Tongue (tissue), 2 donors: ENCODE measurements around the gene NVL. TPM values are rescaled to one million over a fixed set of nuclear protein-coding genes. Genes with fewer than 3 reads are reported as not detected.
"Not testable (repeated sequence)": the region's sequence is repeated elsewhere in the genome, so short reads cannot be mapped to it uniquely, and the experiment has no call there.

Experiments
- DNase-seq: peaks from one replicate; pipeline ENCODE4 v3.0.0-alpha.2; 2015
- total RNA-seq: library from RNA; depleted of rRNA; stranded (reverse); fragments of >200 nt; gene quantifications from one replicate; pipeline ENCODE4 v1.2.3, GENCODE V29; 2014

Gene NVL
- 48.3 TPM for total RNA-seq

DNA sequence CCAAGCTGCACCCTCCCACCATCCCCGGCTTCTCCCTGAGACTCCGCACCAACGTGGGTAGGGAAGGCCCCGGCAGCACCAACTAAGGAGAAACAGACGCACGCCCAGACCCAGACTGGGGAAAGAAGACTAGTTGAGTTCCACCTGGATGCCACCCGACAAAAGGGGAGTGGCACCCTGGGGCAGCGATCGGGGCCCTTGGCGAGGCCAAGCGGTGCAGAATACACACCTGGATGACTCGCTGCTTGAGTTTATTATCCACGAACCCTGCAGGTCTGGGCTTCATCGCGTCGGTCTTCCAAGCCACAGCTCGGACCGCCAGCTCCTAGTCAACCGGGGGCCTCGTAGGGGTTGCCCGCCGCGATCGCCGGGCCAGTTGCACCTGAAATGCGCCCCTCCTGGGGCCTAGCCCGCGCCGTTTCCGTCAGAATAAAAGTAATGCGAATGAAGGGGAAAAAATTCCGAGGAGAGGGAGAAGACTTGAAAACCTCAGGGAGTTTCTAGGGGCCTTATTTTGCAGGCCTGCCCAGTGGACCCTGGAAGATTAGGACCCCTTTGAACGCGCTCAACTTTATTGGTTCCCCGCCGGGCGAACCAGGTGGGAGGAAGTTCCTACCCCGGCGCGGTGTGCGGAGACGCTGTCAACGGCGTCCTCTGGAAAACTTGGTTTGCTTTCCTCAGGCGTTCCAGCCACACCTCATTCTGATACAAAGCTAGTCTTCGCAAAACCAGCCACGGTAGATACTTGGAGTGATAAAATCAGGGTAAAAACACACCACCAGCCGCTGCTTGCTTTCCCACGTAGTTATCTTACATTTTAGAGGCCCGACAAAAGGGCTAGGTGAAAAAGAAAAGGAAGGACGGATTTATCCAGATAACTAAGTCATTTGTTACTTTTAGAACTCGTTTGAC is at the start of gene NVL:
Gene NVL, minus strand, starts transcription at position 331 of the 912 bp plus-strand sequence. Its CDS starts 45 bp downstream, at position 286.
- peak; percentile 96 for DNase-seq

GRCh38 chr1:224378855-224379631 is 49.1 kb upstream of the NVL start:
- DNase-seq, result no peak

DNA sequence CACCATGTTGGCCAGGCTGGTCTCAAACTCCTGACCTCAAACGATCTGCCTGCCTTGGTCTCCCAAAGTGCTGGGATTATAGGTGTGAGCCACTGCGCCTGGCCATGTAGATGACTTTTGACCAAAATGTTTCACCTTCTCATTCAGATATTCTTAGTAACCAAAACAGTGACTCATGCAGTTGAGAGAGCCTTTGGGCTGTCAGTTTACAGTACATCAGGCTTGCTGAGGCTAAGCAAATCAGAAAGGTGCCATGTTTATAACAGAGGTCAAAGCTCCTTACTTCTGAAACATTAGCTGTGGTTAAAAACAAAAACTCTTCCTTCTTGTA is 47.7 kb upstream of the NVL start:
- DNase-seq, result no peak

DNA sequence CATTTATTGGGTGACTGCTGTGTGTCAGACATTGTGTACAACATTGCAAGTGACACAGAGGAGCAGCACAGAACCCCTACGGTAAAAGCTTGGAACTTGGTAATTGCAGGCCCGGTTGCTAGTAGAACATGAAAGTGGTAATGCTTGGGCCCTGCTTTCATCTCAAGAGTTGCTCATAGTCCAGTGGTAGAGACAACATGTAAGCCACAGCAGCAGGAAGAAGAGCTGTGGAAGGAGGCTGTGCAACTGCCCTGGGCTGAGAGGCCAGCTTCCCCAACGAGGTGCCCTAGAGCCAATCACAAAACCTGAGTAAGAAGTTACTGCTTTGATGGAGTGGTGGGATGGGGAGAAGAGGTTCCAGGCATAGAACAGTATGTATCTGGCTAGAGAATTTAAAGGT is 45.1 kb upstream of the NVL start:
- no peak for DNase-seq

DNA sequence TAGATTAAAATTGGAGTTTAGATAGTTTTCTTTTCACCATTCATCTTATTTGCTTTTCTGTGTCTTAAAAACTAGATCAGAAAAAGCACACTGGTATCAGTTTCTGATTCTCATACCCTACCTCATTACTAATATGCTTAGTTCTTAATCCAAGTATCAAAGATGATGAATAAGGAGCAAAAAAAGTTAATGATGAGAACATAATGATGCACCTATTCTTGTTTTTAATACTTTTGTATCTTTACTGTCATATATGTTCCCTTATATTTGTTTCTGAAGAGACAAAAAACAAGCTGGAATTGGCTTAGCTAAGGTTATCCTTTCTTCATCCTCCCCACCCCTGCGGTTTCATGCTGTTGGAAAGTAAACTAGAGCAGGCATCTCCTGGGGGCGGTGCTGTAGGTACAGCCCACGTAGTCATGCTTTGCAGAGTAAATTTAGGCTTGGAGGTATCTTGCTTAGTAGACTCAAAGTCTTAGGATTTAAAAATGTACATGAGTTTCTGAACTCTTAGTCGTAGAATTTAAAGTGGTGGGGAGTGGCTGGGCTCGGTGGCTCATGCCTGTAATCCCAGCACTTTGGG is 43.1 kb upstream of the NVL start:
- no peak for DNase-seq

GRCh38 chr1:224368409-224368808 is 38.4 kb upstream of the NVL start:
- DNase-seq, result no peak

- no peak for DNase-seq
These were observed 29.2 kb upstream of the NVL start for GRCh38 chr1:224359207-224359606.

GRCh38 chr1:224358237-224358636 is 28.3 kb upstream of the NVL start:
- no peak for DNase-seq

DNA sequence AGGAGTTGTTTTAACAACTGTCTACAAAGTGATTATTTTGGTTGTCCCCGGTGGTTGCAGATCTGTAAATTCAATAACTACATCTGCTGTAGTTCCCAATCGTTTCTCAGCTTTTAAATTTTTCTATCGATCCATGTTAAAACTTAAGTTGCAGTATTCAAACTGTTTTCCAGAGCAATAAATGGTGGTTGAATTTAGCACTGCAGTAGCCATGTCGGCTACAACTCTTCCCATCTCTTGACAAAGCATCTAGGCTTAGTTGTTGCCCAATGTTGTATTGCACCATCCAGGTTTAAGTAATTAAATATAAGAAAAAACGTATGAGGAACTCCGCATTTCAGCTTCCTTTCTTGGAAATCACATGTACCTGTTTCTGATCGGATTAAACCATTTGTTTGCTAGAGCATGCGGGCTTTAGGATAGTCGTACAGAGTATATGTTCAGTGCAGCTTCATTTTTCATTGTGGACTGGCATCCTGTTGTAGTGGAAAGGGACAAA is 27.7 kb upstream of the NVL start:
- peak; percentile 9 for DNase-seq

DNA sequence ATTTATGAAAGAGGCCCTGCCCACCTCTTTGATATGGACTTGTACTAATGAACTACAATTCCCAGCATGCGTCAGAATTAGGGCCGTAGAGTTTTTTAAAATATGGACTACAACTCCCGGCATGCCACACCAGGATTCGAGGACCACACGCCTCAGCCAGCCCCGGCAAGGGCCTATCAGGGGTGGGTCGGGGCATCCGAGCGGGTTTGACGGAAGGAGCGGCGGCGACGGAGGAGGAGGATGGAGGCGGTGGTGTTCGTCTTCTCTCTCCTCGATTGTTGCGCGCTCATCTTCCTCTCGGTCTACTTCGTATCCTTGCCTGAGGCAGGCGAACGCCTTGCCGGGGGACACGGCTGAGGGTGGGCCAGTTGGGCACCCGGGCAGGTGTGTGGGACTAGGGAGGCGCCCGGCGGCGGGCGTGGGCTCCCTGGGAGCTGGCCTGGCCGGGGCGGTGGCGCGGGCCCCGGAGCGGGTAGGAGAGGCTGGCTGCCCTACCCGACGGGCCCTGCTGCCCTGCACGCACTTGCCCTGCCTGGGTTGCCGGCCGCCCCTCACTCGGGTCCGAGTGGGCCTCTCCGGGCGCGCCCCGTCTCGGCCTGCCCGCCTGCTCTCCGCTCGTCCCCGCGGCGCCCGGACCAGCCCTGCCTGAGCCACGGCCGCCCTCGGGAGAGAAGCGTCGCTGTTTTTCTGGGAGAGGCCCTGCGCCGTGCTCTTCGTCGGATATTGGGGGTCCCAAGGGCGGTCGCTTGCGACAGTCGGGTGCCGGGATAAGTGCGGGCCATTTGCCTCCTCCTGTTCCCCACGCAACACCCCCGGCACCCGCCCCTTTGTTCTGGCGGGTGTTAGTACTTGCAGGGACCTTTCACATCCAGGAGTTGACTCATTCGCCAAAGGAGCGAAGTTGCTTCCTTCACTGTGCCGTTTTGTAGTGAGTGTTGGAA is 27.0 kb upstream of the NVL start, which contains the start of gene CNIH4:
Gene CNIH4, plus strand, starts transcription at position 195 of the 941 bp plus-strand sequence. Its CDS starts 46 bp downstream, at position 241.
- peak; percentile 98 for DNase-seq

- no peak for DNase-seq
These were observed 24.3 kb upstream of the NVL start for GRCh38 chr1:224353975-224354925.

DNA sequence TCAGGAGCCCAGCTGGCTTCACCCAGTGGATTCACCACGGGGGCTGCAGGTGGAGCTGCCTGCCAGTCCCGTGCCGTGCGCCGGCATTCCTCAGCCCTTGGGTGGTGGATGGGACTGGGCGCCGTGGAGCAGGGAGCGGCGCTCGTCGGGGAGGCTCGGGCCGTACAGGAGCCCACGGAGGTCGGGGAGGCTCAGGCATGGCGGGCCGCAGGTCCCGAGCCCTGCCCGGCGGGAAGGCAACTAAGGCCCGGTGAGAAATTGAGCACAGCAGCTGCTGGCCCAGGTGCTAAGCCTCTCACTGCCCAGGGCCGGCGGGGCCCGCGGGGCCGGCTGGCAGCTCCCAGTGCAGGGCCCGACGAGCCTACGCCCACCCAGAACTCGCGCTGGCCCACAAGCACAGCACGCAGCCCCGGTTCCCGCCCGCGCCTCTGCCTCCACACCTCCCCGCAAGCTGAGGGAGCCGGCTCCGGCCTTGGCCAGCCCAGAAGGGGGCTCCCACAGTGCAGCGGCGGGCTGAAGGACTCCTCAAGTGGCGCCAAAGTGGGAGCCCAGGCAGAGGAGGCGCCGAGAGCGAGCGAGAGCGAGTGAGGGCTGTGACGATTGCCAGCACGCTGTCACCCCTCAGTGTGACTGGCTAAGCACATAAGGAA is 22.6 kb upstream of the NVL start:
- DNase-seq, result not testable (repeated sequence)

- not testable (repeated sequence) for DNase-seq
These were observed 19.7 kb upstream of the NVL start for GRCh38 chr1:224349716-224350115.

DNA sequence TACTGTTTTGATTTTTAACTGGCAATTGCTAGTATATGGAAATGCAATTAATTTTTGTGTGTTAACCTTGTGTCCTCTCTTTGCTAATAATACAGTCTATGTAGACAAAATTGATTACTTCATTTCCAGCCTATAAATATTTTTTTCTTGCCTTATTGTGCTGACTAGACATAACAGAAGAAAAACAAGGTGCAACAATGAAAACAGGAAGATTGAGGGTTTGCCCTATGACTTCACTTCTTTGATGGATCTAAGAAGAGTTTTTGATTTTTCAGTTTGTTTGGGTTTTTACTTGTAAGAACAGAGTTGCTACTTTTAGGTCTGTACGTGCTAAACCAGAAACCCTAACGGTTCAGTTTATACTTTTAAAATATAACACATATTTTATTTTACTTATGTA is 18.2 kb upstream of the NVL start:
- no peak for DNase-seq

- no peak for DNase-seq
These were observed 13.7 kb upstream of the NVL start for GRCh38 chr1:224343679-224344078.

DNA sequence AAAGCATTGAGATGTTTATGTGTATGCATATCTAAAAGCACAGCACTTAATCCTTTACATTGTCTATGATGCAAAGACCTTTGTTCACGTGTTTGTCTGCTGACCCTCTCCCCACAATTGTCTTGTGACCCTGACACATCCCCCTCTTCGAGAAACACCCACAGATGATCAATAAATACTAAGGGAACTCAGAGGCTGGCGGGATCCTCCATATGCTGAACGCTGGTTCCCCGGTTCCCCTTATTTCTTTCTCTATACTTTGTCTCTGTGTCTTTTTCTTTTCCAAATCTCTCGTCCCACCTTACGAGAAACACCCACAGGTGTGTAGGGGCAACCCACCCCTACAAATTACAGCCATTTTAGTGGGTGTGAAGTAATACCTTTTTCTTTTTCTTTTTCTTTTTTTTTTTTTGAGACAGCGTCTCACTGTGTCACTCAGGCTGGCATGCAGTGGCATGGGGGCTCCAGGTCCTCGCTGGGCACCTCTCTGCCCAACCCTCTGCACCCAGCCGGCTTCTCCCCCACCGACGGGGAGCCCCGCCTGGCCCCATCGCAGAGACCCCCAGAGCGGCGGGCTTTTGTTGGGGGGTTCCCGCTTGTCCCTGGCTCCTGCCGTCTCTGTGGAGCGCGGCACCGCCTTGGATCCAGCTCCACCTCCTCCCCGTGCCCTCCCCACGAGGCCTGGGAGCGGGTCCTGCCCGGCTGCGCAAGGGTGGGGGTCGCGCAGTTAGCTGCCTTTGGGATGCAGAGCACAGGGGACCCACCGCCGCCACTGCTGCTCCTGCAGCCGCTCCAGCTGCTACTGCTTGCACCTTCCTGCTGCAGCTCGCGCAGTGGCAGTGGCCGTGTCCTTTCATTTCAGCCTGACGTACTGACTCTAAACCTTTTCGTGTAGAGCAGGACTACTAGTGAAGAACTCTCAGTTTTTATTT is 10.7 kb upstream of the NVL start:
- DNase-seq, result peak; percentile 5

DNA sequence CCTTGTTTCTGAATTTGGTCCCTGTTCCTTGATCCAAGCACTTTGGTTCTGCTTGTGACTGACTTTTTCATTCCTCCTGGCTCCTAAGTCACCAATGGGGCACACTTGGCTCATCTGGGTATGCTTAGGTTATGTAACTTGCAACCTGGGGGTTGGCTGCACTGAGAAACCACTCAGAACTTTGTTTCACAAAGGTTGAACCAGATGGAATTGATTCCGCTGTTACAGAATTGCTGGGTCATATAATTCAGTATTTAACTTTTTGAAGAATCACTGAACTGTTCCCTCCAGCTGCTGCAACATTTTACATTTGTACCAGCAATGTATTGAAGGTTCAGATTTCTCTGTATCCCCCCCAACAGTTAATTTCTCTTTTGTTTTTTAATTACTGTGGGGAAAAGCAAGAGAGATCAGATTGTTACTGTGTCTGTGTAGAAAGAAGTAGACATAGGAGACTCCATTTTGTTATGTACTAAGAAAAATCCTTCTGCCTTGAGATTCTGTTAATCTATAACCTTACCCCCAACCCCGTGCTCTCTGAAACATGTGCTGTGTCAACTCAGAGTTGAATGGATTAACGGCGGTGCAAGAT is 9.6 kb upstream of the NVL start:
- no peak for DNase-seq

DNA sequence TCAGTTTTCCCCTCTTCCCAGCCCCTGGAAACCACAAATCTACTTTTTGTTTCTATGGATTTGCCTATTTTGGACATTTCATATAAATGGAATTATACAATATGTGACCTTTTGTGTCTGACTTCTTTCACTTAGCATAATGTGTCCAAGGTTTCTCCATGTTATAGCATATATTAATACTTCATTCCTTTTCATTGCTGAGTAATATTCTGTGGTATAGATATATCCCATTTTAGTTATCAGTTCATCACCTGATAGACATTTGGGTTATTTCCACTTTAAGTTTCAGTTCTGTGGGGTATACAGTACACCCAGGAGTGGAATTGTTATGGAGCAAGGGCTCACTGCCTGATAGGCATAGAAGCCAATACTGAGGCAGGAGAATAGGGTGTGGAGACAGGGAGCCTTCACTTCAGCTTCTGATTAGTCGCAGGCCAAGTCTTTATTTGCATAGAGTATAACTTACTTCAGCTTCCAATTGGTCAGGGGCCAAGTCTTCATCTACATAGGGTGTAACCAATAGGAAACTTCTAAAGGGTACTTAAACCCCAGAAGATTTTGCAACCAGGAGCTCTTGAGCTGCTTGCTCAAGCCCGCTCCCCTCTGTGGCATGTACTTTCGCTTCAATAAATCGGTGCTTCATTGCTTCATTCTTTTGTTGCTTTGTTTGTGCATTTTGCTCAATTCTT is 8.3 kb upstream of the NVL start:
- DNase-seq, result no peak
